Keratinocyte (primary cell): ENCODE measurements around the gene RDH13. TPM values are rescaled to one million over a fixed set of nuclear protein-coding genes. Genes with fewer than 3 reads are reported as not detected.

ENCODE experiments used
- DNase-seq: peaks from one replicate; pipeline ENCODE4 v3.0.0-alpha.2; 2011; ENCODE audit warnings: low read depth, missing footprints, low spot score
- FAIRE-seq: peaks from 2 replicates; lab custom pipeline; 2011; peaks lifted over from hg19 to GRCh38; lab: Jason Lieb, UNC
- H2AFZ ChIP-seq: 2 replicates; pipeline ENCODE4 v1.6.0; 2012; ENCODE audit warnings: low read length, control low read depth, inconsistent platforms; ENCODE audit not compliant: control insufficient read depth
- H3K27ac ChIP-seq: 2 replicates; pipeline ENCODE4 v1.5.1; 2011; ENCODE audit warnings: low read length; ENCODE audit not compliant: control insufficient read depth, insufficient read depth
- H3K27me3 ChIP-seq: 3 replicates; pipeline ENCODE4 v1.6.0; 2011; ENCODE audit warnings: low read length; ENCODE audit not compliant: control insufficient read depth, insufficient read depth; ENCODE audit errors: extremely low read depth
- H3K36me3 ChIP-seq, 2 experiments: 2 replicates in 1 of 2; 3 replicates in 1 of 2; pipeline ENCODE4 v1.5.1; 2011; ENCODE audit warnings: low read length in 2 of 2, mild to moderate bottlenecking in 1 of 2; ENCODE audit not compliant: control insufficient read depth in 2 of 2, insufficient read depth in 2 of 2; ENCODE audit errors: extremely low read depth in 1 of 2
- H3K4me1 ChIP-seq: 3 replicates; pipeline ENCODE4 v1.5.1; 2011; ENCODE audit warnings: low read length; ENCODE audit not compliant: control insufficient read depth, insufficient read depth; ENCODE audit errors: extremely low read depth
- H3K4me2 ChIP-seq: 3 replicates; pipeline ENCODE4 v1.6.0; 2011; ENCODE audit warnings: low read depth, low read length; ENCODE audit not compliant: control insufficient read depth, insufficient read depth; ENCODE audit errors: extremely low read depth
- H3K4me3 ChIP-seq, 3 experiments: fragments of 200-600 bp in 1 of 3; sonication (generic) in 1 of 3; 2 replicates in 2 of 3; 3 replicates in 1 of 3; pipeline ENCODE4 v1.5.1; 2011 to 2016; ENCODE audit warnings: low read length in 3 of 3, mild to moderate bottlenecking in 3 of 3, control low read depth in 2 of 3, inconsistent platforms in 1 of 3, low read depth in 1 of 3, mixed read lengths in 1 of 3, mixed run types in 1 of 3, moderate library complexity in 1 of 3; ENCODE audit not compliant: control insufficient read depth in 2 of 3, insufficient read depth in 2 of 3; ENCODE audit errors: extremely low read depth in 1 of 3
- H3K79me2 ChIP-seq: 2 replicates; pipeline ENCODE4 v1.6.0; 2012; ENCODE audit warnings: low read length; ENCODE audit not compliant: control insufficient read depth, insufficient read depth
- H3K9ac ChIP-seq: 3 replicates; pipeline ENCODE4 v1.6.0; 2011; ENCODE audit warnings: low read length; ENCODE audit not compliant: control insufficient read depth, insufficient read depth; ENCODE audit errors: extremely low read depth
- H3K9me1 ChIP-seq: 3 replicates; pipeline ENCODE4 v1.6.0; 2011; ENCODE audit warnings: low read length; ENCODE audit not compliant: control insufficient read depth, insufficient read depth; ENCODE audit errors: extremely low read depth
- H3K9me3 ChIP-seq: 2 replicates; pipeline ENCODE4 v1.5.1; 2012; ENCODE audit warnings: low read depth, low read length; ENCODE audit not compliant: control insufficient read depth
- H4K20me1 ChIP-seq: 3 replicates; pipeline ENCODE4 v1.6.0; 2011; ENCODE audit warnings: low read length; ENCODE audit not compliant: control insufficient read depth, insufficient read depth; ENCODE audit errors: extremely low read depth
- EZH2 ChIP-seq: IDR thresholded peaks from one replicate; pipeline ENCODE4 v1.6.1; 2012; ENCODE audit warnings: inconsistent platforms, mild to moderate bottlenecking, low read length, moderate library complexity
- dilution Hi-C: fragments of 300-500 bp; cut with MboI; formaldehyde crosslinking; loops from one replicate; pipeline ENCODE4 v1.7.0; 2020; ENCODE audit warnings: low sequenced_read_pairs; ENCODE audit not compliant: extremely low pct_ligation_motif_present
- polyA plus RNA-seq, 5 experiments: library from polyadenylated mRNA; depleted of rRNA in 3 of 5; stranded (reverse) in 3 of 5; stranded (forward) in 1 of 5; unstranded in 1 of 5; fragments of >200 nt; gene quantifications; 1 replicate in 1 of 5; 2 replicates in 3 of 5; 3 replicates in 1 of 5; pipeline versions ENCODE4 v1.2.1 to v1.2.3, GENCODE V29; 2011 to 2012; ENCODE audit warnings: missing spikeins in 2 of 5, low read depth in 1 of 5, low replicate concordance in 1 of 5
- TF ChIP-seq, protein P1 (sequence below), 3 experiments: IDR thresholded peaks in 1 of 3; conservative IDR thresholded peaks in 1 of 3; optimal IDR thresholded peaks in 1 of 3; 2 replicates in 2 of 3; 3 replicates in 1 of 3; pipeline versions ENCODE3 to v1.5.1; 2011; ENCODE audit warnings: low read length in 3 of 3, mild to moderate bottlenecking in 3 of 3, moderate library complexity in 2 of 3, control low read depth in 1 of 3, inconsistent platforms in 1 of 3; ENCODE audit not compliant: insufficient read depth in 2 of 3; ENCODE audit errors: extremely low read depth in 1 of 3

The RDH13 gene
- polyA plus RNA-seq, 1 donor (not counting 4 experiments of a cell fraction or from before 2014, with no cell fraction given) = 10.6 TPM

DNA sequence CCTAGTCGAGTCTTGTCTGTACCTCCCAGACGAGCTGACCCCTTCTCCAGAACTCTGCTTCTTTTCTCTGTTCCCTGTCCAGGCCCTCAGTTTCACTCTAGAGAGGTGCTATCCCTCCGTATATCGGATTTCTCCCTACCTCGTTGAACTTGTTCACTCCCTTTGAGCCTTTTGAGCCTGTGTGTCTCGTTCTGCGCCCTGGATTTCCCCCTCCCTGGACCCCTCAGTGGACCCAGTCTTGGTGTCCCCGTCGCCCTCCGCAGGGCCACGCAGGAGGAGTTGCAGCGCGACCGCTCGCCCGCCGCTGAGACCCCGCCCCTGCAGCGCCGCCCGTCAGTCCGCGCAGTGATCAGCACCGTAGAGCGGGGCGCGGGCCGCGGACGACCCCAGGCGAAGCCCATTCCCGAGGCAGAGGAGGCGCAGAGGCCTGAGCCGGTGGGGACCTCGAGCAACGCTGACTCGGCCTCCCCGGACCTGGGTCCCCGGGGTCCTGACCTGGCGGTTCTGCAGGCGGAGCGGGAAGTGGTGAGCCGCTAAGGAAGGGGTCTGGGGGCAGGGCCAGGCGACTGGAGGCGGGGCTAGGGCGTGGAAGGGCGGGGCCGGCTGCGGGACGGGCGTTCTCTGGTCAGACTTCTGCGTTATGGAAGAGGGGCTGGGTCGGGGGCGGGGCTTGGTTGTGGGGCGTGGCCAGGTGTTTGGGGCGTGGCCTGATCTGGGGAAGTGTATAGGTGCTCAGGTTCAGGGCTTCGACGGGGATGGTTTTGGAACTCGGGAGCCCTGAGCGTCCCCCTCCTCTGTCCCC lies 18.2 kb upstream of the RDH13 start:
- no peak for DNase-seq
- Histone ChIP-seq H3K9me3 (no peaks in the 10 kb centered on the region), H3K4me2 (peak overlapping the region; percentile 99), H2AFZ (peak overlapping the region; percentile 81), H3K36me3 (peaks cover 0 to 9% of the 10 kb centered on the region in 2 experiments), H4K20me1 (no peaks in the 10 kb centered on the region), H3K9me1 (no peaks in the 10 kb centered on the region), H3K27me3 (peaks cover 17% of the 10 kb centered on the region), H3K4me1 (peaks cover 12% of the 10 kb centered on the region), H3K4me3 (peak overlapping the region; percentile 53 to 87 (median 79)), H3K79me2 (no peaks in the 10 kb centered on the region), H3K27ac (peak overlapping the region; percentile 70), H3K9ac (peak overlapping the region; percentile 63)
- dilution Hi-C loops = no loop called here
- peak; percentile 72 for FAIRE-seq
- no peak for TF ChIP-seq EZH2
- TF ChIP-seq, protein P1, sequence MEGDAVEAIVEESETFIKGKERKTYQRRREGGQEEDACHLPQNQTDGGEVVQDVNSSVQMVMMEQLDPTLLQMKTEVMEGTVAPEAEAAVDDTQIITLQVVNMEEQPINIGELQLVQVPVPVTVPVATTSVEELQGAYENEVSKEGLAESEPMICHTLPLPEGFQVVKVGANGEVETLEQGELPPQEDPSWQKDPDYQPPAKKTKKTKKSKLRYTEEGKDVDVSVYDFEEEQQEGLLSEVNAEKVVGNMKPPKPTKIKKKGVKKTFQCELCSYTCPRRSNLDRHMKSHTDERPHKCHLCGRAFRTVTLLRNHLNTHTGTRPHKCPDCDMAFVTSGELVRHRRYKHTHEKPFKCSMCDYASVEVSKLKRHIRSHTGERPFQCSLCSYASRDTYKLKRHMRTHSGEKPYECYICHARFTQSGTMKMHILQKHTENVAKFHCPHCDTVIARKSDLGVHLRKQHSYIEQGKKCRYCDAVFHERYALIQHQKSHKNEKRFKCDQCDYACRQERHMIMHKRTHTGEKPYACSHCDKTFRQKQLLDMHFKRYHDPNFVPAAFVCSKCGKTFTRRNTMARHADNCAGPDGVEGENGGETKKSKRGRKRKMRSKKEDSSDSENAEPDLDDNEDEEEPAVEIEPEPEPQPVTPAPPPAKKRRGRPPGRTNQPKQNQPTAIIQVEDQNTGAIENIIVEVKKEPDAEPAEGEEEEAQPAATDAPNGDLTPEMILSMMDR (optimal IDR thresholded peaks at IDR 0.05 in 1 of 3, IDR thresholded peaks at IDR 0.05 in 1 of 3, conservative IDR thresholded peaks at IDR 0.05 in 1 of 3; ENCODE audit: extremely low read depth in 1 of 3, insufficient read depth in 2 of 3, low read length in 3 of 3) = peak in 1 of 3 experiments; percentile 25

DNA sequence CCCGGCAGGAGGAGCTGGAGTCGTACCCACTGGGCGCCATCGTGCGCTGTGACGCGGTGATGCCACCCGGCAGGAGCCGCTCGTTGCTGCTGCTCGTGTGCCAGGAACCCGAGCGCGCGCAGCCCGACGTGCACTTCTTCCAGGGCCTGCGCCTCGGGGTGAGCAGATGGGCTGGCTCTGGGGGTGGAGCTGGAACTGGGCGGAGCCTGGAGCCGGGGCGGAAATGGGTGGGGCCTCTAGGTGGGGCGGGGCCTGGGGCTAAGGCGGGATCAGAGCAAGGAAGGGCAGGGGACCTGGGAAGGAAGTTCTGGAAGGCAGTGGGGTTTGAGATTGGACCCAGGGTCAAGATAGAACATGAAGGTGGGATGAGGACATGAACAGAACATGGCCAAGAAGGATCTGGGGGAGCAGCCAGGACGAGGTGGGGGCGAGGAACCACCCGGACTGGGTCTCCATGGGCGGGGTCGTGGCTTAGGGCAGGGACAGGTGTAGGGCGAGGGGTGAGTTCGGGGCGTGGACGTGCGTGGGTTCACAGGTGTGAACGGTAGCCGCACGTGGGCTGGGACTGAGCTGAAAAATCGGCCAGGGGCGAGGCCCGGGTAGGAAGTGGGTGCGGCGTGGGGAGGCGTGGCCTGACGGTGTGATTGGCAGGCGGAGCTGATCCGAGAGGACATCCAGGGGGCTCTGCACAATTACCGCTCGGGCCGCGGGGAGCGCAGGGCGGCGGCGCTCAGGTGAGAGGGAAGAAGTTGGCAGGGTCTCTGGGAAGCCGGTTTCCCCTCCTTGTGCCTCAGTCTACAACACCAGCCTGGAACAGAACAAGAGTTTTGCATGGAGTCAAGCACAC lies 17.4 kb upstream of the RDH13 start:
- FAIRE-seq = peak; percentile 26
- Histone ChIP-seq H4K20me1 (no peaks in the 10 kb centered on the region), H3K9me1 (no peaks in the 10 kb centered on the region), H2AFZ (peak overlapping the region; percentile 90), H3K36me3 (peaks cover 0 to 9% of the 10 kb centered on the region in 2 experiments), H3K4me1 (peaks cover 18% of the 10 kb centered on the region), H3K9ac (peak overlapping the region; percentile 63), H3K79me2 (no peaks in the 10 kb centered on the region), H3K27ac (peak overlapping the region; percentile 70), H3K9me3 (no peaks in the 10 kb centered on the region), H3K4me2 (peak overlapping the region; percentile 99), H3K4me3 (peak overlapping the region; percentile 53 to 87 (median 79)), H3K27me3 (peaks cover 17% of the 10 kb centered on the region)
- TF ChIP-seq, protein P1 (optimal IDR thresholded peaks at IDR 0.05 in 1 of 3, IDR thresholded peaks at IDR 0.05 in 1 of 3, conservative IDR thresholded peaks at IDR 0.05 in 1 of 3; ENCODE audit: extremely low read depth in 1 of 3, insufficient read depth in 2 of 3, low read length in 3 of 3) = peak in 1 of 3 experiments; percentile 23
- no peak for TF ChIP-seq EZH2
- dilution Hi-C loops = no loop called here
- DNase-seq = peak; percentile 55
